Stomach (tissue), 4 donors: ENCODE data around the gene GPR25.

ENCODE experiments used
- CTCF ChIP-seq, 7 experiments: fragments of 450-650 bp in 4 of 7; fragments of 200-600 bp in 3 of 7; sonication (generic) in 3 of 7; IDR thresholded peaks; one replicate each; pipeline ENCODE4 v1.5.1; 2016 to 2019; ENCODE audit warnings: antibody characterized with exemption in 7 of 7, control low read depth in 2 of 7, mild to moderate bottlenecking in 1 of 7
- EP300 ChIP-seq: sonication (generic); formaldehyde crosslinking; IDR thresholded peaks from one replicate; pipeline ENCODE4 v1.6.1; 2017; ENCODE audit warnings: antibody characterized with exemption

GRCh38 chr1:200888349-200888838 lies 15.6 kb downstream of the GPR25 start:
- TF ChIP-seq CTCF (IDR thresholded peaks at IDR 0.05): no peak
- TF ChIP-seq EP300: no peak
